Cardiac septum (tissue), 1 donor: Measurements from ENCODE around the gene ZCCHC24. TPM values are rescaled to one million over a fixed set of nuclear protein-coding genes. Genes with fewer than 3 reads are reported as not detected.

ENCODE experiments used
- DNase-seq: peaks from one replicate; pipeline ENCODE4 v3.0.0-alpha.2; 2020; ENCODE audit warnings: low spot score
- intact Hi-C: fragments of 100-400 bp; cut with DNase I; formaldehyde crosslinking; loops from one replicate; pipeline ENCODE4 v1.14.0; 2022
- total RNA-seq: library from RNA; stranded (reverse); fragmentation: NEBNext Ultra II Directional; extraction: Animal tissue kit (Norgen Biotek cat#: 25700); gene quantifications from one replicate; pipeline ENCODE4 v1.2.1, GENCODE V29; 2021
- donor health status: DM: no; HTN: no; CAD: no.

ZCCHC24 gene
- total RNA-seq, 1 donor from 2014 or later, result 56.6 TPM

DNA sequence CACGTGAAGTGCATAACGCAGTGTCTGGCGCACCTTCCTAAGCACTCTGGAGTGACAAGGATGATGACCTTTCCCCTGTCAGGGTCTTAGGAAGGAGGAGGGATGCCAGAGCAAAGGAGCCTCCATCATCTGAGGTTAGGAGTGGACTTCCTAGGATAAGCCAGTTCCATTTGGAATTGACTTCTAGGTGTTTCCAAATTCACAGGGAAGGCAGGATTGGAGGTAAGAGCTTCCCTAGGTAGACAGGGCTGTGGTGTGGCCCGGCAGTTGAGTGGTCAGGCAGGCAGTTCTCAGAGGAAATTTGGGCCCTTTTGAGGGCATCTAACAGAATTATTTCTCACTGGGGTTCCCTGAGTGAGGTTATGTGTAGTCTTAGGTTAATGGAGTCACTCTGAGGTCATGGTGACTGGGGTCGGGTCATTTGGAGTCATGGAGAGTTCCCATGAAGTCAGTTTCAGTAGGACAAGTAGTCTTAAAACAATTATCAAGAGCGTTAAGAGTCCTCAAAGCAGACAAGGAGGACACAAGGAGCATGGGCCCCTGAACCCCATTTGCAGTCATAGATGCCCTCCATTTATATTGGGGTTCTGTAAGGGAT is 89.9 kb downstream of the ZCCHC24 start:
- intact Hi-C loops, result no loop called here
- no peak for DNase-seq

DNA sequence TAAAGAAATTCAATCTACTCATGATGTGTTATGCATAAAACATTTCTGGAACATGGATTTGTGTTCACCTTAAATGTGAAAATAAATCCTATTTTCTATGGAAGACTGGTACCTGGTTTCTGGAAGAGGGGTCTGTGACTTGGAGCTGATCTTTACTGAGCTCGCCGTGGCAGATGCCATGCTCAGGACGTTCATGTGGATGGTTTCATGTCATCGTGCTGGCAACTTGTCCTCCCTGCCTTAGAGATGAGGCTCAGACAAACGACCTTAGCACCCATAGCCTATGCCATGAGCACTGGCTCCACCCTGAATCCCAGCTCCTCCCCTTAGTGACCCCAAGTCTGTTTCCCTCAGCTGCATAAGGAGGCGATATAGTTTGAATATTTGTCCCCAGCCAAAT is 90.8 kb downstream of the ZCCHC24 start:
- no peak for DNase-seq
- intact Hi-C loops, result no loop called here

DNA sequence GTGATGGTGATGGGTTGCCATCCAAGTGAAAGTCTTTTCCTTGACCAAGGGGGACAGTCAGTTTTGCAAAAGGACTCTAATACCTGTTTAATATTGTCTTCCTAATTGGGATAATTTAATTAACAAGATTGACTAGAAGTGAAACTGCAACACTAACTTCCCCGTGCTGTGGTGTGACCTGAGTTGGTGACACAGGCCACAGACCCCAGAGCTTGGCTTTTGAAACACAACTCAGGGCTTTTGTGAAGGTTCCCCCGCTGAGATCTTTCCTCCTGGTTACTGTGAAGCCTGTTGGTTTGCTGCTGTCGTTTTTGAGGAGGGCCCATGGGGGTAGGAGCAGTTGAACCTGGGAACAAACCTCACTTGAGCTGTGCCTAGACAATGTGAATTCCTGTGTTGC is 91.3 kb downstream of the ZCCHC24 start:
- intact Hi-C loops, result no loop called here
- no peak for DNase-seq

DNA sequence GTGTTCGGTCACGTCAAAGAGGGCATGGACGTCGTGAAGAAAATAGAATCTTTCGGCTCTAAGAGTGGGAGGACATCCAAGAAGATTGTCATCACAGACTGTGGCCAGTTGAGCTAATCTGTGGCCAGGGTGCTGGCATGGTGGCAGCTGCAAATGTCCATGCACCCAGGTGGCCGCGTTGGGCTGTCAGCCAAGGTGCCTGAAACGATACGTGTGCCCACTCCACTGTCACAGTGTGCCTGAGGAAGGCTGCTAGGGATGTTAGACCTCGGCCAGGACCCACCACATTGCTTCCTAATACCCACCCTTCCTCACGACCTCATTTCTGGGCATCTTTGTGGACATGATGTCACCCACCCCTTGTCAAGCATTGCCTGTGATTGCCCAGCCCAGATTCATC is 91.7 kb downstream of the ZCCHC24 start:
- DNase-seq, result no peak
- intact Hi-C loops, result no loop called here

DNA sequence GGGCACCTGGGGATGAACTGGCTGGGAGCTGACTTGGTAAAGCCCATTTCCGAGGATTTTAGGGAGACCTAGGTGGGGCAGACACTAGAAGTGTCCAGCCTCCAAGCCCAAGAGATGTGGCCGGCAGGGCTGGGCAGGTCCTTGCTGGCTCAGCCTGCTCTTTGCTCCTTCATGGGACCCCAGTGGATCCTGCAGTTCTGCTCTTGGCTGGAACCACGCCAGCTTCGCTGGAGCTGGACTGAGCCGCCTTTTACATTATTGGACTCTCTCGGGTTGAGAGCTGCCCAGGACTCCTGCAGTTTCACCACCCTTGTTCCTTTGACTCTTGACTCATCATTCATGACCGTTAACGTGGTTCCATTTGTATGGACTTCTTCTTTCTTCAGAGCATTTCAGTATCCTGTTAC is 92.4 kb downstream of the ZCCHC24 start:
- intact Hi-C loops, result no loop called here
- no peak for DNase-seq

DNA sequence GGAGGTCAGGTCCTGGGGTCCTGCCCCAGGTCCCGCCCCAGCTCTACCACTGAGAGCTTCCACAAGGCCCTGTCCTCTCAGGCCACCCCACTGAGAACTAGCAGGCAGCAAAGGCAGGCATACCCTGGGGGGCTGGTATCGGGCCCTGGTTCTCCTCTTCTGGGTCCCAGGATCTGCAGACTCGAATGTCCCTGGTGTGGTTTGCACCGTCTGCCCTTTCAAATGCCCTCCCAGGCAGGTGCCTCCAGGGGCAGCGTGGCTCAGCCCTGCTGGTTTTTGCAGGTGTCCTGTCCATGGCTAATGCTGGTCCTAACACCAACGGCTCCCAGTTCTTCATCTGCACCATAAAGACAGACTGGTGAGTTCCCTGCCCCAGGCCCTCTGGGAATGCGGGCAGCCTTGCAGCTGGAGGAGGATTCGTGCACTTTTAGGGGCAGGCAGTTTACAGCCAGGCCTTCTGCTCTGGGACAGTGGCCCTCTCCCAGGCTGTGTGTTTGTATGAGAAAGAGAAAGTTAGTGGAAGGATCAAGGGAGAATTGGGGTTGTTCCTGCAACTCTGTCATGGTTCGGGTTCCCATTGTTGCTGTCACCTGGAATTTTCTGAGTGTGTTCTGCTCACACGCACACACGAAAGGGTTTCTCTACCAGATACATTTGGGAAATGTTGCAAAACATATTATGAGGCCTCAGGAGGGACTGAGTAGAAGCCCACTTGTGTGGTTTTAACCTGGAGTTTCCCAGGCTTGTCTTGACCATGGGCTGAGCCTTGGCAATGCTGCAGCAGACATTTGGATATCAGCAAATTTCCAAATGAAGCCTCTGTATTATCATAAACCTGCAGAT is 93.2 kb downstream of the ZCCHC24 start:
- no peak for DNase-seq
- intact Hi-C loops, result no loop called here

DNA sequence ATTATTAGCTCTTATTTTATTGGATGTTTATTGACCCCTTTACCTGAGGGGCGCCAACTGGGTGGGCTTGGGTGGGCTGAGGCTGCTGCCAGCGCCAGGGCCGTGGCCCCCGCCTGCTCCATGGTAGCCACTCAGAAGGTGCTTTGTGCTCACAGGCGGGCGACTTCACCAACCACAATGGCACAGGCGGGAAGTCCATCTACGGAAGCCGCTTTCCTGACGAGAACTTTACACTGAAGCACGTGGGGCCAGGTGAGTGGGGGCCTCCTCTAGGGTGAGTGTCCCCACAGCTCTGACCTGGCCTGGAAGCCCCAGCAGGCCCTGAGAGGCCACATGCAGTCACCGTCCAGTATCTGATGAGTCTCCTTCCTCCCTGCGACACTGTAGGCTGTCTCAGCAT is 94.1 kb downstream of the ZCCHC24 start:
- intact Hi-C loops, result no loop called here
- DNase-seq, result no peak

DNA sequence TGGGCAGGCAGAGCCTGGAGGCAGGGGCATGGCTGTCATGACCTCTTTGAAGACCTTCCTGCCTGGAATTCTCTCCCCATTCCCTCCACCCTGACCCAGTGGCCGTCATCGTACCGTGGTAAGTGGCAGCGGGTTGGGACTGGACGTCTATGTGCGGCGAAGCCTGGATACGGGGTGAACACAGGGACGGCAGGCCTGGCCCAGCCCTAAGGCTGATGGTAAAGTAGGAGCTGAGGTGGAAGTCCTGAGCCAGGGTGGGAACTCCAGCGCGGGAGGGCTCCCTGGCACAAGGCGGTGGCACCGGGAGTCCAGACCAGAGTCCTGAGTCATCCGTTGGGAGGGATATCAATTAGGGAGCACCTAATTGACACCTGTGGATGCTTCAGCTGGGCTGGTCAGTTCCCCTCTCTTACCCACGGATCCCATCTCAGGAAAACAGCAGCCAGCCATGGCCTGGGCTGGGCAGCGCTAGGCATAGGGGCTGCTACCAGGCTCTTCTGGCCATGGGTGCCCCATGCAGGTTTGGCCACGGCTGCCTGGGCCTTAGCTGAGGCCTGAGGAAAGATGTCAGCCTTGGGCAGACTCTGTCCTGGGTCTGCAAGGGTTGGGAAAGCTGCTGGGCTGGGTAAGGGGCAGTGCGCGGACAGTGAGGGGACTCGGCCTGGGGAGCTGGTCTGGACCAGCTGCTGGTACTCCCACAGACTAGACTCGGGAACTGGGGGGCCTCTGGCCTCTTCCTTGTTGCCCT is 94.8 kb downstream of the ZCCHC24 start:
- no peak for DNase-seq
- intact Hi-C loops, result no loop called here

DNA sequence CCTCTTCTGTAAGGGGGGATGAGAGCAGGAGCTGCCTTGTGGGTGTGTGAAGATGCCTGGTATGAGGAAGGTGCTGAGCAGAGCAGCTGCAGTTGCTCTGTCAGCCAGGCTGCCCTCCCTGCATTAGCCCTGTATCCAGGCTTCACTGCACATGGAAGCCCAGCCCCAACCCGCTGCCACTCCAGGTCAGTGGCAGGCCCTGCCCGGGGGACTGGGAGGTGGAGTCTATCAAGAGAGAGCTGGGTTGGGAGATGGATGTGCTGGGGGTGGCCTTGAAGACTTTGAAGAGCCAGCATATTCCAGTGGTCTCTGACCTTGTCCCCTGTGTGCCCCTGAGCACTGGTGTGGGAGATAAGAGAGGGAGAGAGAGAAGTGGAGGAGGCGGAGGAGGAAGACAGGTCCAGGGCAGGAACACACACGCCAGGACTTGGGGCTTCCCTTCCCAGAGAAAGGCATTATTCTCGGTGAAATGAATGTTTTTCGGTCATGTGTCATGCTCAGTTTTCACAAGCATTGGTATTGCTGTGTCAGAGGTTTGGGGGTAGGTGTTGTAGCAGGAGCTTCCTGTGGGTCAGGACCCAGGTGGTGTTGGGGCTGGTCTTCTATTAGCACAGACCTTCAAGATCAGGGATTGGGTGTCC is 95.5 kb downstream of the ZCCHC24 start:
- intact Hi-C loops, result loop anchor here (5.0 kb wide), 1 partner anchor 128 kb away; no protein-coding TSS in a partner anchor
- DNase-seq, result no peak

DNA sequence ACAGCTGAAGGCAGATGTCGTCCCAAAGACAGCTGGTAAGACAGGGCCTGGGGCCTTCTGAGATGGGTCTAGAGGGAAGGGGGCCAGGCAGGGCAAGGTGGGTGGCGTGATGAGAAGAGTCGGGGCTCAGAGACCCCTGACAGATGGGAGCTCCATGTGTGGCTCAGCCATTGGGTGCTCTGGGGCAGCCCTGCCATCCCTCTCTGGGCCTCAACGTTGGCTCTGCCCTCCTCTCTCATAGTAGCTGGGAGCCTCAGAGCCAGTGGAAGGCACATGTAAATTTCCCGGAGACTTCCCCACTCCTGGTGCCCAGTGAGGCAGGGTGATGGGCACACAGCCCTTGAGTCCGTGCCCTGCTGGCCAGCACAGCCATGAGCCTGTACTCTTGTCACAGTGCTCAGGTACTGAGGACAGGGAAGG is 96.3 kb downstream of the ZCCHC24 start:
- DNase-seq, result no peak
- intact Hi-C loops, result loop anchor here (5.0 kb wide), 1 partner anchor 127 kb away; no protein-coding TSS in a partner anchor

DNA sequence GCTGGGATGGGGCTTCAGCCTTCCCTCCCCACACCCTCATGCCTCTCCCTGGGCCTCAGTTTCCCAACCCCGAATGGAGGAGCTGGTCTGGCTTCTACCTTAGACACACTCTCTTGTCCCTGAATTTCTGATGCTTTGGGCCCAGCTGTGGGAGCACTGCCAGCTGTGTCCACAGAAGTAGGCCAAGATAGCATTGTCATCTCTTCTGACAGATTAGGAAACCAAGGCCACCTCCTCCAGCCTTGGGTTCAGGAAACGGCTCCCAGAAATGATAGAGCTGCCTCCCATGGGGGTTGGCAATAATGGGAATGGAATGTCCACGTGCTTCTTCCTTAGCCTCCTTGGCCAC is 96.8 kb downstream of the ZCCHC24 start:
- intact Hi-C loops, result loop anchor here (5.0 kb wide), 1 partner anchor 126 kb away; no protein-coding TSS in a partner anchor

DNA sequence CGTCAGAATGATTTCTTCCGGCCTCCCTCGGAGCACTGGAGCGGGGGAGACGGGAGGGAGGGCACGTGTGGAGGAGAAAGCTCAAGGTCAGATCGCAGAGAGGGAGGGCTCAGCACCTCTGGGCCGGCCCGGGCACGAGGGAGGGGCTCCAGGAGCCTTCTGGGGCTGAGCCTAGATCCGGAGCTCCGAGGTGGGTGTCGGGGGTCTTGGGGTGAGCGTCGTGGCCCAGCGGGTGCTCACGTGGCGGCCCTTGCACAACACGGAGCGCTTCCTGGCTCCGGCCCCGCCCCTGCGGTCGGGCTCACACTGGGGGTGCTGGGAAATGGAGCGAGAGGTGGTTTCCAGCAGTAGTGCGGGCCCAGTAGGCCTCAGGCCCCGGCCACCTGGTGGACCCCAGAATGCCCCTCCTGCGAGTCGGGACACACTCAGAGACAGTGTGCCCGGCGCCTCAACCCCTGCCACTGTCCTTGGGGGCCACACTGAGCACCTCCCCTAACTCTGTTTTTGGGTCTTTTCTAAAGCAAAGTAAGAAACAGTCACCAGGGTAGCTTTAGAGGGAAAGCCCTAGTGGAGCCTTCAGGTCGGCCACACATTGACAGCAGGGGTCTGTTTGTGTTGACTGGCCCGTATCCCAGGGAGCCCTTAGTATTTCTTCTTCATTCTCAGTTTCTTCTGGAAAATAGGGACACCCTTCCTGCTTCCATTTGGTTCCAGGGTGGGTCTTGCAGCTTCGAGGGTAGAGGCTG is 97.4 kb downstream of the ZCCHC24 start:
- intact Hi-C loops, result loop anchor here (5.0 kb wide), 1 partner anchor 126 kb away; no protein-coding TSS in a partner anchor
- DNase-seq, result peak; percentile 93

More for the DNA sequence above, 96.8 kb downstream of the ZCCHC24 start:
- no peak for DNase-seq

DNA sequence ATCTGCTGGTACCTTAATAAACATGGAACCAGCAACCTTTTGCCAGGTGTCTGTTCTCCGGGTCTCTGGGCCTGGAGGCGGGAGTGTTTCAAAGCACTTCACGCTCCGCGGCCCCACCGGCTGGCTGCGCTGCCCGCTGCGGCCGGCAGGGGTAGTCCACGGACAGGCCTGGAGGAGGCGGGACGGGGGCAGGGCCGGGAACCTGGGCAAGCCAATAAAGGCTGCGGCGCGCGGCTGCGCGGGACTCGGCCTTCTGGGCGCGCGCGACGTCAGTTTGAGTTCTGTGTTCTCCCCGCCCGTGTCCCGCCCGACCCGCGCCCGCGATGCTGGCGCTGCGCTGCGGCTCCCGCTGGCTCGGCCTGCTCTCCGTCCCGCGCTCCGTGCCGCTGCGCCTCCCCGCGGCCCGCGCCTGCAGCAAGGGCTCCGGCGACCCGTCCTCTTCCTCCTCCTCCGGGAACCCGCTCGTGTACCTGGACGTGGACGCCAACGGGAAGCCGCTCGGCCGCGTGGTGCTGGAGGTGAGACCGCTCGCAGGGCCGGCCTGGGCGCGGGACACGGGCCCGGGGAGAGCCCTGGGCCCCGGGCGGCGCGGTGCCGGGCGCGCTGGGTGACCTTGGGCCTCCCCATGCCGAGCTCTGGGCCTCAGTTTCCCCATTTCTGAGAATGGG is 98.1 kb downstream of the ZCCHC24 start, which contains the start of gene PPIF:
Gene PPIF (plus strand): TSS at position 244 of the 668 bp plus-strand sequence. CDS start 80 bp downstream, at position 324.
- intact Hi-C loops, result loop anchor here (5.0 kb wide), 1 partner anchor 125 kb away; no protein-coding TSS in a partner anchor
- DNase-seq, result peak; percentile 98

DNA sequence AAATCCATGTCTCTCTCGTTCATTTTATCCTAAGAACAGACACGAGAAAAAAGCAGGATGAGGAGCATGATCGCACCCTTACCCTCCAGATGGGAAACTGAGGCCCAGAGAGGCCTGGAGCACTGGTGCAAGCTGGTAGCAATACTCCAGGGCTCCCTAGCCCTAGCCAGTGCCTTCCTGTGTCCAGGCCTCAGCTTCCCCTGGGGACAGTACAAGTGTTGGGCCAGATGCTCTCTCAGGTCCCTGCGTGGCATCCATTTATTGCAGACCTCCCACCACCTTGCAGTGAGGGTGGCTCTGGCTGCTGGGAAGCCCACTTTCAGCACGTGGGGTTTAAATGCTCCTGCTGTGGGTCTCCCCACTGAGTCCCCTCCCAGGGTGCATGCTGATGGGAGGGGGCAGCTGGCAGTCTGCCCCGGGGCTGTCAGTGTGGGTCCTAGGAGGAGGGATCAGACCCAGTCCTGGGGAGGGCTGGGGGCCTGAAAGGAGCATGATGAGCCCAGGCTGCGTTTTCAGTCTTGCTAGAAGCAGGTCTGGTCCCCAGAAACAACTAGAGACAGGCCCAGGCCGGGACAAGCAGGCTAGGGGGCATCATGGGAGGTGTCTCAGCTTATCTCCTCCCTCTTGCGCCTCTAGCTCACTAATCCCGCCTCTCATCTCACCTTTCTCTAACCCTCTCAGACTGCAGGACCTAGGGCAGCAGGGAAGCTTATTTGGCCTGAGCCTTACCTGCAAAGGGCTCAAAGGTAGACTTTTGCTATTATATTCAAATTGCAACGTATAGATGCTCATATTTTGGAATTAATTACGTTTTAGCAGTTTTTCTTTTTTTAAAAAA is 98.8 kb downstream of the ZCCHC24 start:
- intact Hi-C loops, result loop anchor here (5.0 kb wide), 1 partner anchor 124 kb away; no protein-coding TSS in a partner anchor
- DNase-seq, result no peak

DNA sequence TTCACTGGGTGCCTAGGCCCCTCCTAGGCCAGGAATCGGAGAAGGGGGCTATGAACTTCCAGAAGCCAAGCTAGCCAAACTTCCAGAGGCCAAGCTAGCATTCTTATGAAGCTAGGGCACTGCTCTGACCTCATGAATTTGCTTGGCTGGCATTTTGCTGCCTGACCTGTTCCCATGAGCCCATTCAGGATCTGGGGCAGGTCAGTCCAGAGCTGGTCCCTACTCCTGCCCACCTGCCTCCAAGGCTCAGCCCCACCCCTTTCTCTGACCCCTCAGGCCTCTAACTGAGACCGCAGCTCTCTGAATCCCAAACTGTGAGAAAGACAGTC is 99.4 kb downstream of the ZCCHC24 start:
- DNase-seq, result no peak
- intact Hi-C loops, result loop anchor here (5.0 kb wide), 1 partner anchor 124 kb away; no protein-coding TSS in a partner anchor

DNA sequence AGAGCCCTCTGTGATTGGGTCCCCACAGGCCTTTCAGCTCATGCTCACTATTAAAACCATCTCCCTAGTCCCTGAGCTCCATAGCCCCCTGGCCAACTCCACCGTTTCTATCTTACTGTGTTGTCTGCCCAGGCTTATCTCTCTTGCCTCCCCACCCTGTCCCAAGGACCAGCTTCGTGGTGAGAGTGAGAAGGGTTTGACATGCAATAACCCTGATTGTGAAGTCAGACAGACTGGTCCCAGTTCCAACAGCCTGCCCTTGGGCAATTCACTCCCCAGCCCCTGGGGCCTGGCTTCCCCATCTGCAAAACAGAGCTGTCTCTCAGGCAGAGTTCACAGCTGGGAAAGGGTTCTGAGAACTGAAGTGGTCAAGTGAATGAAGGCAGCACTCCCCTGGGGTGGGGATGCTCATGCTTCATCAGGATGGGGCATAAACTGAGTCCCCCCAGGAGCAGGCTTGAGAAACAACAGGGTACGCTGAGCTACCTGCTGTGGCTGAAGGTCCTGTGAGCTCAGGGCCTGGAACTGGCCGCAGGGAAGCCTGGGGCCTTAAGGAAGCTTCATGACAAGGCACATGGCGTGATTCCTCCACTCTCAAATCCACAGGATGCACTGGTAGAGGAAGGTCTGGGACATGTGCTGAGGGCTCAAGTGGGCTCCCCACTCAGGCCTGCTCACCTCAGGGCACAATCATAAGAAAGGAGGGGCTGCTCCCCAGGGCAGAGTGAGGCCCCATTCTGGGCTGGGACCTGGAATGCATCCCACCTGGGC is 100.0 kb downstream of the ZCCHC24 start:
- no peak for DNase-seq
- intact Hi-C loops, result loop anchor here (5.0 kb wide), 1 partner anchor 123 kb away; no protein-coding TSS in a partner anchor
